ENCODE results near the gene RABGAP1.

- TF ChIP-seq CTCF (IDR thresholded peaks at IDR 0.05; ENCODE audit: insufficient read depth, low read length): no peak
- TF ChIP-seq REST (IDR thresholded peaks at IDR 0.05; ENCODE audit: insufficient replicate concordance, low read depth): no peak
These were observed 80.0 kb downstream of the RABGAP1 start for GRCh38 chr9:123020796-123021195.

Measured in HL-60 (cell line).